Vagina (tissue), 2 donors: ENCODE results near the gene TSGA10IP. TPM values are rescaled to one million over a fixed set of nuclear protein-coding genes. Genes with fewer than 3 reads are reported as not detected.
A peak's percentile ranks its signal among the peaks of the same experiment; 100 is the strongest.

Source experiments
- DNase-seq, 2 donors: peaks; one replicate each; pipeline ENCODE4 v3.0.0-alpha.2; 2017; ENCODE audit errors: extremely low spot score in 2 of 2
- H3K27ac ChIP-seq: fragments of 200-600 bp; sonication (generic); one replicate; pipeline ENCODE4 v1.5.1; 2019
- H3K27me3 ChIP-seq: fragments of 200-600 bp; sonication (generic); one replicate; pipeline ENCODE4 v1.5.1; 2019
- H3K36me3 ChIP-seq, 2 donors: fragments of 200-600 bp; sonication (generic); one replicate each; pipeline ENCODE4 v1.5.1; 2017 to 2019
- H3K4me1 ChIP-seq: fragments of 200-600 bp; sonication (generic); one replicate; pipeline ENCODE4 v1.5.1; 2019
- H3K4me3 ChIP-seq, 2 donors: fragments of 200-600 bp; sonication (generic); 1 replicate in 1 of 2; 2 replicates in 1 of 2; pipeline ENCODE4 v1.5.1; 2016 to 2019
- H3K9me3 ChIP-seq: fragments of 200-600 bp; sonication (generic); one replicate; pipeline ENCODE4 v1.5.1; 2019
- POLR2A ChIP-seq, 2 donors: fragments of 450-650 bp; IDR thresholded peaks; one replicate each; pipeline ENCODE4 v1.6.1; 2017; ENCODE audit warnings: antibody characterized with exemption in 2 of 2, mild to moderate bottlenecking in 2 of 2, moderate library complexity in 2 of 2
- POLR2AphosphoS5 ChIP-seq, 2 donors: sonication (generic); formaldehyde crosslinking; IDR thresholded peaks; one replicate each; pipeline ENCODE4 v1.9.0; 2017; ENCODE audit warnings: antibody characterized with exemption in 2 of 2, mild to moderate bottlenecking in 2 of 2, low read depth in 1 of 2; ENCODE audit not compliant: insufficient read depth in 1 of 2
- intact Hi-C: fragments of 100-400 bp; cut with DNase I; formaldehyde crosslinking; loops from one replicate; pipeline ENCODE4 v1.15.1; 2023
- total RNA-seq: library from RNA; depleted of rRNA; stranded (reverse); fragments of >200 nt; gene quantifications from one replicate; pipeline ENCODE4 v1.2.3, GENCODE V29; 2016
- TF ChIP-seq, protein P1 (sequence below), 3 experiments: fragments of 450-650 bp in 2 of 3; fragments of 200-600 bp in 1 of 3; sonication (generic) in 1 of 3; IDR thresholded peaks; one replicate each; pipeline ENCODE4 v1.5.1; 2017 to 2019; ENCODE audit warnings: antibody characterized with exemption in 3 of 3, mild to moderate bottlenecking in 2 of 3, moderate library complexity in 2 of 3

Gene TSGA10IP
- total RNA-seq, 1 donor from 2014 or later = not detected

DNA sequence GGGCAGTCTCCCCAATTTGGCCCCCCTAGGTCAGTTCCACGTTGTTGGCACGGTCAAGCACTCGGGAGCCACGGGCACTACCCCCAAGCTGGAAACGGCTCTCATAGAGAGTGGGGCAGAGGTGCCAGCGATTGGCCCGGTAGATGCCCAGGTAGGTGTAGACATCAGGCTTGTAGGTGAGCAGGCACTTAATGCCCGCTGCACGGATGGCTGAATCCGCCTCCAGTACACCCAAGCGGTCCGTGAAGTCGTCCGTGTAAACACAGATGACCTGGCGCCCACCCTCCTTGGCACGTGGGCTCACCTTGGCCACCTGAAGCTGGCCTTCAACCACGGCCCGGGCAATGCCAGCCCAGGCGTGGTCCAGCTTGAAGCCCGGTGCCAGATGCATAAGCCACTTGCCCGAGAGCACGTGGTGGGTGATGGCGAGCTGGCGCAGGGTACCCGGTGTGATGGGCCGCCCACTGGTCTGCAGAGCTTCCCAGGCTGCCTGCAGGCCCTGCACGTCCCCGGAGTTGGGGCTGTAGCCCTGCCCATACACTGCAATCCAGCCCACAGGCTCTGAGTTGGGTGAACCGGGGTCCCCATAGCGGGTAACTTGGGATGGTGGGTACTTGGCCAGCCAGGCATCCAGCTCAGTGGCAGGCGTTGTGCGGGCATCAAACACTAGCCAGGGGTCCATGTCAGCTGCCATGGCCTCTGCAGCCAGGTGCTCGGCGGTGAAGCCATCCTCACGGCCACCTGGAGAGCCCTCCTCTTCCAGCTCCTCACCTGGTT is 27.7 kb upstream of the TSGA10IP start:
- DNase-seq = no peak
- Histone ChIP-seq H3K4me3 (peak overlapping the region; percentile 92), H3K27ac (peak overlapping the region; percentile 93), H3K36me3 (peaks cover 0 to 9% of the 10 kb centered on the region in 2 donors), H3K27me3 (no peaks in the 10 kb centered on the region), H3K9me3 (no peaks in the 10 kb centered on the region), H3K4me1 (peaks cover 68% of the 10 kb centered on the region)
- intact Hi-C loops = loop anchor here (2.0 to 5.0 kb wide), 2 partner anchors 27 to 35 kb away; partner anchors contain the start of gene CCDC85B
- no peak for TF ChIP-seq POLR2A (IDR thresholded peaks at IDR 0.05)
- TF ChIP-seq, protein P1, sequence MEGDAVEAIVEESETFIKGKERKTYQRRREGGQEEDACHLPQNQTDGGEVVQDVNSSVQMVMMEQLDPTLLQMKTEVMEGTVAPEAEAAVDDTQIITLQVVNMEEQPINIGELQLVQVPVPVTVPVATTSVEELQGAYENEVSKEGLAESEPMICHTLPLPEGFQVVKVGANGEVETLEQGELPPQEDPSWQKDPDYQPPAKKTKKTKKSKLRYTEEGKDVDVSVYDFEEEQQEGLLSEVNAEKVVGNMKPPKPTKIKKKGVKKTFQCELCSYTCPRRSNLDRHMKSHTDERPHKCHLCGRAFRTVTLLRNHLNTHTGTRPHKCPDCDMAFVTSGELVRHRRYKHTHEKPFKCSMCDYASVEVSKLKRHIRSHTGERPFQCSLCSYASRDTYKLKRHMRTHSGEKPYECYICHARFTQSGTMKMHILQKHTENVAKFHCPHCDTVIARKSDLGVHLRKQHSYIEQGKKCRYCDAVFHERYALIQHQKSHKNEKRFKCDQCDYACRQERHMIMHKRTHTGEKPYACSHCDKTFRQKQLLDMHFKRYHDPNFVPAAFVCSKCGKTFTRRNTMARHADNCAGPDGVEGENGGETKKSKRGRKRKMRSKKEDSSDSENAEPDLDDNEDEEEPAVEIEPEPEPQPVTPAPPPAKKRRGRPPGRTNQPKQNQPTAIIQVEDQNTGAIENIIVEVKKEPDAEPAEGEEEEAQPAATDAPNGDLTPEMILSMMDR (IDR thresholded peaks at IDR 0.05) = no peak
- no peak for TF ChIP-seq POLR2AphosphoS5 (IDR thresholded peaks at IDR 0.05; ENCODE audit: insufficient read depth in 1 of 2, low read depth in 1 of 2)

DNA sequence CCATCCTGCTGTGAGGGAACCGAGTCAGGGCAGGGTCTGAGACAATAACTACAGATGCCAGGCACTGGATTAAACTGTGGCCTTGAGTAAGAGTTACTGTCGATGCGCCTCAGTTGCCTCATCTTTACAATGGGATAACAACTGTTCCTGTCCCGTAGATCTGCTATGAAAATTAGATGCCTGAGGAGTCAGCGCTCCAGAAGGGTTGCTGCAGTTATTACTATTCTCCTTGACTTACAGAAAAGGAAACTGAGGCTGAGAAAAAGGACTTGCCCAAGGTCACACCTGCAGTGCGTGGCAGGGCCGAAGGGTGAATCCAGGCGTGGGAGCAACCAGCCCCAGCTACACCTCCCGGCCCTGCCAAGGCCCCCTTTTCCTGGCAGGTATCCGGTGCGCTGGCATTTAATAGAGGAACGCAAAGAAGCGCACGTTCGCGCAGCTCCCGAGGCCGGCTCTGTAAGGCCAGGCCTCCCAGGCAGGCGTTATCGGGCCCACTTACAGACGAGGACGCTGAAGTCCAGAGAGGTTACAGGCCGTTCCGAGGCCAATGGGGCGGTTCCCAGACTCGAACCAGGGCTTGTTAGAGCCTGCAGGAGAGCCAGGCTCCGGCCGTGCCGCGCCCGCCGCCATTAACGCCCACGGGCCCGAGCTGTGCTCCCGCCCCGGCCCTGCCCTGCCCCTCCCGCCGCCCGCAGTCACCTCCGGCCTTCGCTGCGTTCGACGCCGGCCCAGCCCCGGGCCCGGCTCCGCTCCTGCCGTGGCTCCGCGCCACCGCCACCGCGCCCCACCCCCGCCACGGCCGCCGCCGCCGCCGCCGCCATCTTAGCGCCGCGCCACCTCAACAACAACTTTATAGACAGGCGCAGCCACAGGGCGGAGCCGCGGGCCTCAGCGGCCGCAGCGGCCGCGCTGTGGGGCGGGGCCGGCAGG is 26.8 kb upstream of the TSGA10IP start, which contains the start of gene C11orf68:
TSS of gene C11orf68 (minus strand) at position 852 of the 930 bp plus-strand sequence. CDS start at position 821, 31 bp downstream.
- TF ChIP-seq POLR2A (IDR thresholded peaks at IDR 0.05) (peak in 1 of 2 donors; percentile 89), POLR2AphosphoS5 (IDR thresholded peaks at IDR 0.05; ENCODE audit: insufficient read depth in 1 of 2, low read depth in 1 of 2) (peak in 1 of 2 donors; percentile 24)
- TF ChIP-seq, protein P1 (IDR thresholded peaks at IDR 0.05) = no peak
- DNase-seq = no peak
- intact Hi-C loops = loop anchor here (2.0 to 5.0 kb wide), 2 partner anchors 28 to 36 kb away; partner anchors contain the start of gene CCDC85B

DNA sequence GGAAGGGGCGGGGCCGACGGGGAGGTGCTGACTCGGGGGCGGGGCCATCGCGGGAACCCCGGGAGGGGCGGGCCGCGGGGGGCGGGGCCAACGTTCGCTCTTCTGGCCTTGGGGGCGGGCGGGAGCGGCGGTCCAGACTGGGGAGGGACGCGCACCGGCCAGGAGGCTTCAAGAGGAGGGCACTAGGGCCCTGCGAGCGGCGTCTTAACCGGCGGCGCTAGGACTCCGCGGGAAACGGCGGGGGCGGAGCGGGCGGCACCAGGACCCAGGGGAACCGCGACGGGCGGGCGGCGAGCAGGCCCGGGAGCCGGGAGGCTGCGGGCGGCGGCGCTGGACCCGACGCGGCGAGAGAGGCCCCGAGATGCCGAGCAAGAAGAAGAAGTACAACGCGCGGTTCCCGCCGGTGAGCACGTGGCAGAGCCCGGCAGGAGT is 26.1 kb upstream of the TSGA10IP start, which contains the start of gene DRAP1:
TSS of gene DRAP1 (plus strand) at position 286 of the 432 bp plus-strand sequence. CDS start at position 362, 76 bp downstream.
- intact Hi-C loops = loop anchor here (2.0 to 5.0 kb wide), 2 partner anchors 28 to 37 kb away; partner anchors contain the start of gene CCDC85B
- H3K4me1 ChIP-seq = peaks cover 60% of the 10 kb centered on the region
- TF ChIP-seq POLR2AphosphoS5 (IDR thresholded peaks at IDR 0.05; ENCODE audit: insufficient read depth in 1 of 2, low read depth in 1 of 2) = peak; percentile 47
- TF ChIP-seq, protein P1 (IDR thresholded peaks at IDR 0.05) = peak in 1 of 3 experiments; percentile 31
- peak in 1 of 2 donors; percentile 89 for TF ChIP-seq POLR2A (IDR thresholded peaks at IDR 0.05)

More for the DNA sequence above, 26.8 kb upstream of the TSGA10IP start, which contains the start of gene C11orf68:
- Histone ChIP-seq H3K36me3 (peaks cover 0 to 15% of the 10 kb centered on the region in 2 donors), H3K4me1 (peaks cover 60% of the 10 kb centered on the region), H3K4me3 (peak within 1 kb of the TSS; percentile 92), H3K27ac (peak within 1 kb of the TSS; percentile 93), H3K9me3 (no peaks in the 10 kb centered on the region), H3K27me3 (no peaks in the 10 kb centered on the region)

DNA sequence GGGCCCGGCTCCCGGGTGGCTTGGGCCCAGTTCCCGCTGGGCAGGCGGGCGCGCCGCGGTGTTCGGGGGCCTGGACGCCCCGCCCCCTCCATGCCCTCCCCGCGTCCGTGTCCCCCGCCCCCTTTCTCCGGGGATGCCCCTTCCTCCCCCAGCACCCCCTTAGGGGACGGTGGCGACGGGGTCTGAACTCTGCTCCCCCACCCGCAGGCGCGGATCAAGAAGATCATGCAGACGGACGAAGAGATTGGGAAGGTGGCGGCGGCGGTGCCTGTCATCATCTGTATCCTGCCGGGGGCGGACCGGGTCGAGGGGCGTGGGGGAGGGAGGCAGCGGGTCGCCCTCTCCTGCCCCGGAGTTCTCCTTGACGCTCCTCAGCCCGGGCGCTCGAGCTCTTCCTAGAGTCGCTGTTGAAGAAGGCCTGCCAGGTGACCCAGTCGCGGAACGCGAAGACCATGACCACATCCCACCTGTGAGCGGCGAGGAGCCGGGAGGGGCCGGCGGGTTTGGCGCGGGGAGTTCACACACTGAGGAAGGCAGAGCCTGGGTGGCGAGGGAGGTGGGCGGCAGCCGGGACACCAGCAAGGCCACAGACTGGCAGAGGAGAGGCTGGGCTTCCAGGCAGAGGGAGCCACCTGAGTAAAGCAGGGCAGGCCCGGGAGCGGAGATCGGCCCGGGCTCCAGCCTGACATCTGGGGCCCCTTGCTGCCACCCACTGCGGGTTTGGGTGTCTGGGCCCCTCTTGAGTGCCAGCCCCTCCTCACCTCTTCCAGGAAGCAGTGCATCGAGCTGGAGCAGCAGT is 25.5 kb upstream of the TSGA10IP start:
- Histone ChIP-seq H3K9me3 (no peaks in the 10 kb centered on the region), H3K27me3 (no peaks in the 10 kb centered on the region), H3K36me3 (peaks cover 0 to 19% of the 10 kb centered on the region in 2 donors), H3K4me3 (peak overlapping the region; percentile 72 to 92), H3K4me1 (peaks cover 54% of the 10 kb centered on the region), H3K27ac (peak overlapping the region; percentile 88)
- intact Hi-C loops = loop anchor here (2.0 to 5.0 kb wide), 3 partner anchors 29 to 43 kb away; partner anchors contain the start of genes CCDC85B and SART1
- TF ChIP-seq POLR2A (IDR thresholded peaks at IDR 0.05) = no peak
- TF ChIP-seq, protein P1 (IDR thresholded peaks at IDR 0.05) = no peak
- no peak for TF ChIP-seq POLR2AphosphoS5 (IDR thresholded peaks at IDR 0.05; ENCODE audit: insufficient read depth in 1 of 2, low read depth in 1 of 2)
- DNase-seq = no peak

More for the DNA sequence above, 26.1 kb upstream of the TSGA10IP start, which contains the start of gene DRAP1:
- peak in 1 of 2 donors; percentile 98 for DNase-seq
- peak within 1 kb of the TSS; percentile 92 for H3K4me3 ChIP-seq
- peak within 1 kb of the TSS; percentile 93 for H3K27ac ChIP-seq
- no peaks in the 10 kb centered on the region for H3K27me3 ChIP-seq
- no peaks in the 10 kb centered on the region for H3K9me3 ChIP-seq
- H3K36me3 ChIP-seq = peaks cover 0 to 19% of the 10 kb centered on the region in 2 donors
